Activated CD4-positive, alpha-beta memory T cell treated with anti-CD3 and anti-CD28 coated beads, Interleukin-2, amount 10 ng/mL, durations not matched to agents 7 days and 5 days (primary cell): Measurements from ENCODE around the gene NINJ1. TPM values are rescaled to one million over a fixed set of nuclear protein-coding genes. Genes with fewer than 3 reads are reported as not detected.
"Not testable (repeated sequence)": the region's sequence is repeated elsewhere in the genome, so short reads cannot be mapped to it uniquely, and the experiment has no call there.

Experiments
- CTCF ChIA-PET: fragments of 350-600 bp; sonication (Branson Sonifier 250); formaldehyde crosslinking; loops from one replicate; lab custom pipeline; 2021; ENCODE audit warnings: antibody characterized with exemption, inconsistent platforms; lab: Charles Lee
- POLR2A ChIA-PET: fragments of 350-600 bp; sonication (Branson Sonifier 250); formaldehyde crosslinking; loops from one replicate; lab custom pipeline; 2021; ENCODE audit warnings: antibody characterized with exemption; lab: Charles Lee
- DNase-seq: peaks from one replicate; pipeline ENCODE4 v3.0.0-alpha.2; 2020
- H3K27ac Mint-ChIP-seq: one replicate; pipeline ENCODE4 v1.8.0; 2021; ENCODE audit warnings: mild to moderate bottlenecking, mixed read lengths
- H3K27me3 Mint-ChIP-seq: one replicate; pipeline ENCODE4 v1.8.0; 2021; ENCODE audit warnings: mixed read lengths
- H3K36me3 Mint-ChIP-seq: one replicate; pipeline ENCODE4 v1.8.0; 2021; ENCODE audit warnings: low read depth, mixed read lengths
- H3K4me1 Mint-ChIP-seq: one replicate; pipeline ENCODE4 v1.8.0; 2021; ENCODE audit warnings: mixed read lengths
- H3K4me3 Mint-ChIP-seq: one replicate; pipeline ENCODE4 v1.8.0; 2021; ENCODE audit warnings: mild to moderate bottlenecking, mixed read lengths
- H3K9me3 Mint-ChIP-seq: one replicate; pipeline ENCODE4 v1.8.0; 2021; ENCODE audit warnings: mixed read lengths
- total RNA-seq, 2 experiments: library from RNA; stranded (reverse); gene quantifications; one replicate each; pipeline ENCODE4 v1.2.3, GENCODE V29; 2021

NINJ1 gene
- total RNA-seq, 2 experiments from 2014 or later = 36.9 to 37.4 TPM

- peaks cover 5% of the 10 kb centered on the region for H3K9me3 Mint-ChIP-seq
- no peaks in the 10 kb centered on the region for H3K27me3 Mint-ChIP-seq
- H3K36me3 Mint-ChIP-seq = peaks cover 6% of the 10 kb centered on the region
- DNase-seq = peak; percentile 42
- H3K27ac Mint-ChIP-seq = no peak overlapping the region
- ChIA-PET POLR2A (interaction anchor here (0.7 to 1.6 kb wide), 3 partner anchors 16 to 20 kb away, joined by 3 to 5 read pairs (median 3); partner anchors contain the start of gene NINJ1), CTCF (interaction anchor here (0.6 to 2.9 kb wide), 6 partner anchors 9 to 181 kb away, joined by 3 to 15 read pairs (median 4); no protein-coding TSS in a partner anchor)
- peaks cover 37% of the 10 kb centered on the region for H3K4me1 Mint-ChIP-seq
- no peak overlapping the region for H3K4me3 Mint-ChIP-seq
Measured at GRCh38 chr9:93154293-93154903, 20.3 kb upstream of the NINJ1 start.

GRCh38 chr9:93151097-93151784 lies 17.2 kb upstream of the NINJ1 start:
- ChIA-PET POLR2A (no interaction called here), CTCF (interaction anchor here (2.9 kb wide), 1 partner anchor 42 kb away, joined by 15 read pairs; no protein-coding TSS in a partner anchor)
- H3K27me3 Mint-ChIP-seq = no peaks in the 10 kb centered on the region
- no peak overlapping the region for H3K4me3 Mint-ChIP-seq
- no peak for DNase-seq
- H3K36me3 Mint-ChIP-seq = peaks cover 22% of the 10 kb centered on the region
- H3K9me3 Mint-ChIP-seq = peaks cover 21% of the 10 kb centered on the region
- peaks cover 45% of the 10 kb centered on the region for H3K4me1 Mint-ChIP-seq
- H3K27ac Mint-ChIP-seq = no peak overlapping the region

GRCh38 chr9:93149361-93149760 lies 15.3 kb upstream of the NINJ1 start:
- peaks cover 43% of the 10 kb centered on the region for H3K4me1 Mint-ChIP-seq
- peaks cover 26% of the 10 kb centered on the region for H3K36me3 Mint-ChIP-seq
- ChIA-PET POLR2A (interaction anchor here (0.8 to 1.1 kb wide), 2 partner anchors 90 to 147 kb away, joined by 3 read pairs; no protein-coding TSS in a partner anchor), CTCF (interaction anchor here (1.0 kb wide), 1 partner anchor 41 kb away, joined by 3 read pairs; no protein-coding TSS in a partner anchor)
- H3K9me3 Mint-ChIP-seq = peaks cover 25% of the 10 kb centered on the region
- H3K27ac Mint-ChIP-seq = peak overlapping the region; percentile 56
- no peak for DNase-seq
- H3K4me3 Mint-ChIP-seq = no peak overlapping the region
- no peaks in the 10 kb centered on the region for H3K27me3 Mint-ChIP-seq

- Mint-ChIP-seq H3K9me3 (peaks cover 25% of the 10 kb centered on the region), H3K4me3 (no peak overlapping the region), H3K27me3 (no peaks in the 10 kb centered on the region), H3K27ac (no peak overlapping the region), H3K4me1 (peaks cover 50% of the 10 kb centered on the region), H3K36me3 (peaks cover 26% of the 10 kb centered on the region)
- no peak for DNase-seq
- ChIA-PET CTCF (no interaction called here), POLR2A (no interaction called here)
Measured at GRCh38 chr9:93148721-93149120, 14.7 kb upstream of the NINJ1 start.

DNA sequence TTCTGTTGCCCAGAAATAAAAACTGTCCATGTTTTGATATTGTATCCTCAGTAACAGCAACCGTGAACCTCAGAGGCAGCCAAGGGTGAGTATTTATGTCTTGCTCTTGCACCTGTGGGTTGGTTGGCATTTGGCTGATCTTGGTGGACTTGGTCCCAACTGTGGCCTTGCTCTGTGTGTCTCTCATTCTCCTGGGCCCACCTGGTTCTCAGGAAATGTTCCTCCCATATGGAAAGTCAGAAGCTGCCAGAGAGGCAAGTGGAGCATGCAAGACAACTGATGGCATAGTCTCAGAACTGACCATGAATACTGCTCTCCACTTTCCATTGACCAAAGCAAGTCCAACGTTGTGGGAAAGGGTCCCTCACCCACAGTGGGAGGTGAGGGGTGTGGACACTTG lies 13.6 kb upstream of the NINJ1 start:
- H3K27me3 Mint-ChIP-seq = no peaks in the 10 kb centered on the region
- ChIA-PET POLR2A (no interaction called here), CTCF (no interaction called here)
- no peak overlapping the region for H3K4me3 Mint-ChIP-seq
- peaks cover 25% of the 10 kb centered on the region for H3K9me3 Mint-ChIP-seq
- no peak overlapping the region for H3K27ac Mint-ChIP-seq
- H3K4me1 Mint-ChIP-seq = peaks cover 59% of the 10 kb centered on the region
- peaks cover 26% of the 10 kb centered on the region for H3K36me3 Mint-ChIP-seq
- DNase-seq = no peak

DNA sequence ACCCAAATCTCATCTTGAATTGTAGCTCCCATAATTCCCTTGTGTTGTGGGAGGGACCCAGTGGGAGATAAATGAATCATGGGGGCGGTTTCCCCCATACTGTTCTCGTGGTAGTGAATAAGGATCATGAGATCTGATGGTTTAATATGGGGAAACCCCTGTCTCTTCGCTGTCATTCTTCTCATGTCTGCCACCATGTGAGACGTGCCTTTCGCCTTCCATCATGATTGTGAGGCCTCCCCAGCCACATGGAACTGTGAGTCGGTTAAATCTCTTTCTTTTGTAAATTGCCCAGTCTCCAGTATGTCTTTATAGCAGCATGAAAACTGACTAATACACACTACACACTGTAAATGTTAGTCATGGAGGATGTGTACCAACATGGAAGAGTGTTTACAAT lies 12.6 kb upstream of the NINJ1 start:
- H3K9me3 Mint-ChIP-seq = peaks cover 25% of the 10 kb centered on the region
- peaks cover 65% of the 10 kb centered on the region for H3K4me1 Mint-ChIP-seq
- H3K27ac Mint-ChIP-seq = peak overlapping the region; percentile 32
- POLR2A ChIA-PET = interaction anchor here (1.1 kb wide), 1 partner anchor 10 kb away, joined by 3 read pairs; no protein-coding TSS in a partner anchor
- H3K36me3 Mint-ChIP-seq = peaks cover 26% of the 10 kb centered on the region
- CTCF ChIA-PET = interaction anchor here (0.9 kb wide), 1 partner anchor 38 kb away, joined by 5 read pairs; no protein-coding TSS in a partner anchor
- not testable (repeated sequence) for H3K4me3 Mint-ChIP-seq, DNase-seq, H3K27me3 Mint-ChIP-seq

DNA sequence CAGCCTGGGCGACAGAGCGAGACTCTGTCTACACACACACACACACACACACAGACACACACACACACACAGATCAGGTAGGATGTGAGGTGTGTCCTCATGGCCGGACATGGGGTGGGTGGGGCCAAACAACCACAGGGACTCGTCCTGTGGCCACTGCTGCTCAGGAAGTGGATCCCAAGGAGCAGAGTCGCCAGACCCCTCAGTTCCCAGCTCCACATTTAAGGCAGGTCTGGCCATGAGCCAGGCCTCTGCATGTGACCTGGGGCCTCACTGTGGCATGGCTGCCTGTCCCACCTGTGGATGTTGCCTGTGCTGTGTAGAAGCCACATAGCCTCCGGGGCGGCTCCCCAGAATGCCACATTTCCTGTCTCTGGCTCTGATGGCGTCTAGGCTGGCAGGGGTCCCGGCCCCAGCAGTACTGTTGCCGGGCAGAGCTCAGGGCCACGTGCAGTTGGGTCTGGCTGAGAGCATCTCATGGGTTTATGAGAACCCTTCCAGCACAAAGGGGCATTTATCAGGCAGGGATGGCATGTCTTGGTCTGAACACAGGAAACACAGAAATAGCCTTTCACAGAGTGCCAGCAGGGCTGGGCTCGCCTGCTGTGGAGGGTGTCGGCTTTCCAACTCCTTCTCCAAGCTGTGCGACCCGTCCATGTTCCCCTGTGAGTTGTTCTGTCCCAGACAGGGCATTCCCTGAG lies 9.9 kb upstream of the NINJ1 start:
- Mint-ChIP-seq H3K9me3 (peaks cover 23% of the 10 kb centered on the region), H3K27me3 (no peaks in the 10 kb centered on the region), H3K4me3 (no peak overlapping the region), H3K36me3 (peaks cover 24% of the 10 kb centered on the region), H3K27ac (peak overlapping the region; percentile 93), H3K4me1 (peaks cover 50% of the 10 kb centered on the region)
- peak; percentile 72 for DNase-seq
- ChIA-PET POLR2A (interaction anchor here (0.8 to 4.3 kb wide), 8 partner anchors 9 to 116 kb away, joined by 3 to 20 read pairs (median 4); partner anchors contain the start of gene NINJ1), CTCF (interaction anchor here (1.3 to 1.5 kb wide), 2 partner anchors 10 to 11 kb away, joined by 4 to 6 read pairs; no protein-coding TSS in a partner anchor)

DNA sequence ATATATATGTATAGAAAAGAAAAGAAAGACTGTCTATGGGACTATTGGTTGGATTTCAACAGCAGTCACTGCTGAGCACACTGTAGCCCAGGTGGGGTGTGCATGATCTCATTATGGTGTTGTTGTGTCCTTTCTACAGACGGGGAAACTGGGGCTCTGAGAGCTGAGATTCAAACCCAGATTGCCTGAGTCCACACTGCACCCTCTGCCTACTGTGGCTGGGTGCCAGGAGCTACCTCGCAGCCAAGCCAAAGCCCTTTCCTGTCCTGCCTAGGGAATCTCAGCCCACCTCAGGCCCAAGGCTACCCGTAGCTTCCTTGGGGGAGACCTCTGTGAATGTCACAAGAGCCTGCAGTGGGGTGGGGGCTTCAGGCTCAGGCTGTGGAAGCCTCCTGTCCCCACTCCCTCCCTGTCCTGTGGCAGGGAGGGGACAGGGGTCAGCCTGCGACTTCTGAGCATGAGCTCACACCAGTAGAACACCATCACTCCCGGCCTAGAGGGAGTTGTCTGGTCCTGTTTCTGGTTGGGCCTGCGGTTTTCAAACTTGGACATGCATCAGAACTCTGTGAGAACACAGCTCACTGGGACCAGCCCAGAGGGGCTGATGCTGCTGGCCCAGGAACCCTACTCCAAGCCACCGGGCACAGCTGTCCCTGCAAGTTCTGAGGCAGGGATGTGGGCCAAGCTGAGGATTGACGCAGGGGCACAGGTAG lies 7.9 kb upstream of the NINJ1 start:
- H3K27me3 Mint-ChIP-seq = no peaks in the 10 kb centered on the region
- no peak overlapping the region for H3K27ac Mint-ChIP-seq
- no peak overlapping the region for H3K4me3 Mint-ChIP-seq
- peaks cover 14% of the 10 kb centered on the region for H3K9me3 Mint-ChIP-seq
- POLR2A ChIA-PET = interaction anchor here (4.3 kb wide), 1 partner anchor 8 kb away, joined by 20 read pairs; the partner anchor contains the start of gene NINJ1
- peaks cover 54% of the 10 kb centered on the region for H3K4me1 Mint-ChIP-seq
- CTCF ChIA-PET = interaction anchor here (1.0 to 1.6 kb wide), 2 partner anchors 15 to 138 kb away, joined by 3 to 4 read pairs; no protein-coding TSS in a partner anchor
- no peak for DNase-seq
- H3K36me3 Mint-ChIP-seq = peaks cover 13% of the 10 kb centered on the region

DNA sequence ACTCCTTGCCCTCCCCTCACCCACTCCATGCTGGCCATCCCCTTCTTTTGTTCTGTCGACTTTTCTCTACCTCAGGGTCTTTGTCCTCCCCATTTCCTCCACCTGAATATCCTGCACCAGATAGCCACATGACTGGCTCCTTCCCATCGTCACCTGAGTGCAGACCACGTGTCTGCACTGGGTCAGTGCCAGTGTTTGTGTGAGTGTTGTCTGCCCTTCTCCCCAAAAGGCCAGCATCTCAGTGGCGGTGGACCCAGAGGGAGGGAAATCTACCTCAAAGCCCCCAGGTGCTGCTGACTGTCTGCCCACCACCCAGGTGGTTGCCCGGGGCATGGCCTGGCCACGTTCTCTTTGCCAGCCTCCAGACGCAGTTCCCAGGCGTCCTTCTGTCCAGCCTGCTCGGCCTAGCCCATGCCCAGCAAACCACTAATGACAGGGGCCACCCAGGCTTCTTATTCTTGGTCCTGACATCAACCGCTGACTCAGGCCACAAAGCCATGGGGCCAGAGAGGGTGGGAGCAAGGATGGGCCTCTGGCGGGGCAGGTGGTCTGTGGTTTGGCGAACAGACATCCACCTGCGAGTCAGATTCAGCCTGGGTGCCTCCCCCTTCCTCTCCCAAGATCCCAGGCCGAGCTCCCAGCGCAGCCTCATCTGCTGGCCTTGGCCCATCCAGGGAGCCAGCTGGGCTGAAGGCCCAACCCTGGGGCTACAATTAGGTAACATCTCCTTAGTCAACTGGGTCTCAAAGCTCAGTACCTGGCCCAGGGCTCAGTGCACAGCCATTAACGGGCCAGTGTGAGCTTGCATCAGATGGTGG lies 5.5 kb upstream of the NINJ1 start:
- H3K27me3 Mint-ChIP-seq = no peaks in the 10 kb centered on the region
- CTCF ChIA-PET = no interaction called here
- H3K4me1 Mint-ChIP-seq = peaks cover 47% of the 10 kb centered on the region
- no peak for DNase-seq
- POLR2A ChIA-PET = interaction anchor here (1.2 to 1.3 kb wide), 2 partner anchors 13 to 17 kb away, joined by 3 read pairs; no protein-coding TSS in a partner anchor
- peaks cover 3% of the 10 kb centered on the region for H3K9me3 Mint-ChIP-seq
- no peak overlapping the region for H3K4me3 Mint-ChIP-seq
- peaks cover 3% of the 10 kb centered on the region for H3K36me3 Mint-ChIP-seq
- H3K27ac Mint-ChIP-seq = no peak overlapping the region

- no peak for DNase-seq
- CTCF ChIA-PET = interaction anchor here (1.0 kb wide), 1 partner anchor 9 kb away, joined by 5 read pairs; no protein-coding TSS in a partner anchor
- Mint-ChIP-seq H3K4me3 (no peak overlapping the region), H3K4me1 (peaks cover 37% of the 10 kb centered on the region), H3K27ac (no peak overlapping the region), H3K36me3 (peaks cover 3% of the 10 kb centered on the region), H3K27me3 (no peaks in the 10 kb centered on the region), H3K9me3 (peaks cover 3% of the 10 kb centered on the region)
- POLR2A ChIA-PET = interaction anchor here (1.2 to 1.3 kb wide), 2 partner anchors 16 to 18 kb away, joined by 3 to 5 read pairs; no protein-coding TSS in a partner anchor
Measured at GRCh38 chr9:93138171-93138764, 4.2 kb upstream of the NINJ1 start.

GRCh38 chr9:93137362-93137761 lies 3.3 kb upstream of the NINJ1 start:
- H3K4me1 Mint-ChIP-seq = peaks cover 39% of the 10 kb centered on the region
- POLR2A ChIA-PET = no interaction called here
- CTCF ChIA-PET = no interaction called here
- H3K27ac Mint-ChIP-seq = no peak overlapping the region
- no peaks in the 10 kb centered on the region for H3K27me3 Mint-ChIP-seq
- no peak overlapping the region for H3K4me3 Mint-ChIP-seq
- peaks cover 3% of the 10 kb centered on the region for H3K36me3 Mint-ChIP-seq
- no peak for DNase-seq
- peaks cover 3% of the 10 kb centered on the region for H3K9me3 Mint-ChIP-seq
